ENCODE data around the gene TBC1D2B.

TBC1D2B gene

GRCh38 chr15:78097667-78098066 lies 20.2 kb upstream of the TBC1D2B start:
- no peak for DNase-seq (ENCODE audit: low read depth)

- DNase-seq (ENCODE audit: low read depth): peak; percentile 77
Observed at GRCh38 chr15:78093242-78094020, 15.9 kb upstream of the TBC1D2B start.

- DNase-seq (ENCODE audit: low read depth): no peak
Observed at GRCh38 chr15:78092261-78093041, 14.9 kb upstream of the TBC1D2B start, which contains the start of gene SH2D7. SH2D7 (plus strand) TSS chr15:78092561; CDS start chr15:78092585, 24 bp downstream.

- DNase-seq (ENCODE audit: low read depth): no peak
Observed at GRCh38 chr15:78090422-78091063, 13.0 kb upstream of the TBC1D2B start.

- no peak for DNase-seq (ENCODE audit: low read depth)
Observed at GRCh38 chr15:78088773-78089080, 11.2 kb upstream of the TBC1D2B start.

- no peak for DNase-seq (ENCODE audit: low read depth)
Observed at GRCh38 chr15:78087951-78088772, 10.7 kb upstream of the TBC1D2B start.

- peak; percentile 84 for DNase-seq (ENCODE audit: low read depth)
Observed at GRCh38 chr15:78085928-78086327, 8.4 kb upstream of the TBC1D2B start.

GRCh38 chr15:78084449-78084750 lies 6.9 kb upstream of the TBC1D2B start:
- no peak for DNase-seq (ENCODE audit: low read depth)

GRCh38 chr15:78083687-78084448 lies 6.4 kb upstream of the TBC1D2B start:
- no peak for DNase-seq (ENCODE audit: low read depth)

- DNase-seq (ENCODE audit: low read depth): no peak
Observed at GRCh38 chr15:78083186-78083585, 5.7 kb upstream of the TBC1D2B start.

GRCh38 chr15:78082743-78083110 lies 5.2 kb upstream of the TBC1D2B start:
- no peak for DNase-seq (ENCODE audit: low read depth)

- peak; percentile 48 for DNase-seq (ENCODE audit: low read depth)
Observed at GRCh38 chr15:78082106-78082742, 4.7 kb upstream of the TBC1D2B start.

- no peak for DNase-seq (ENCODE audit: low read depth)
Observed at GRCh38 chr15:78080088-78080460, 2.6 kb upstream of the TBC1D2B start.

GRCh38 chr15:78079298-78080087 lies 2.0 kb upstream of the TBC1D2B start:
- DNase-seq (ENCODE audit: low read depth): no peak

- no peak for DNase-seq (ENCODE audit: low read depth)
Observed at GRCh38 chr15:78077871-78078210, 330 bp upstream of the TBC1D2B start.

- DNase-seq (ENCODE audit: low read depth): no peak
Observed at GRCh38 chr15:78076231-78077052, 1.1 kb downstream of the TBC1D2B start.

GRCh38 chr15:78075490-78076230 lies 1.9 kb downstream of the TBC1D2B start:
- DNase-seq (ENCODE audit: low read depth): peak; percentile 95

- DNase-seq (ENCODE audit: low read depth): no peak
Observed at GRCh38 chr15:78073046-78073787, 4.3 kb downstream of the TBC1D2B start.
